Neural cell (in vitro differentiated cells): ENCODE results near the gene PC. TPM values are rescaled to one million over a fixed set of nuclear protein-coding genes. Genes with fewer than 3 reads are reported as not detected.

ENCODE experiments used
- H2AFZ ChIP-seq: fragments of 200-600, 300-800 bp; sonication (generic), shearing (Covaris generic); 2 replicates; pipeline ENCODE4 v1.6.0; 2014; ENCODE audit warnings: low read depth, mild to moderate bottlenecking, antibody characterized with exemption, low read length, moderate library complexity
- H3F3A ChIP-seq: fragments of 200-600 bp; shearing (Covaris generic); 2 replicates; pipeline ENCODE4 v1.6.1; 2016; ENCODE audit warnings: mild to moderate bottlenecking, moderate library complexity, mixed read lengths, antibody characterized with exemption, low read length; ENCODE audit not compliant: insufficient read depth, poor library complexity, severe bottlenecking
- H3K27ac ChIP-seq: fragments of 200-600, 300-800 bp; sonication (generic), shearing (Covaris generic); 2 replicates; pipeline ENCODE4 v1.5.1; 2014; ENCODE audit warnings: mild to moderate bottlenecking, low read length, moderate library complexity
- H3K27me3 ChIP-seq: fragments of 300-800, 200-600 bp; sonication (generic), shearing (Covaris generic); 2 replicates; pipeline ENCODE4 v1.6.0; 2014; ENCODE audit warnings: mild to moderate bottlenecking, low read depth, low read length, moderate library complexity; ENCODE audit not compliant: insufficient read depth
- H3K36me3 ChIP-seq: fragments of 300-800, 200-600 bp; sonication (generic), shearing (Covaris generic); 2 replicates; pipeline ENCODE4 v1.5.1; 2014; ENCODE audit warnings: mild to moderate bottlenecking, antibody characterized with exemption, low read length, moderate library complexity; ENCODE audit not compliant: insufficient read depth
- H3K4me2 ChIP-seq: fragments of 300-800, 200-600 bp; sonication (generic), shearing (Covaris generic); 2 replicates; pipeline ENCODE4 v1.6.0; 2014; ENCODE audit warnings: mild to moderate bottlenecking, low read length
- H3K4me3 ChIP-seq: fragments of 300-800, 200-600 bp; sonication (generic), shearing (Covaris generic); 2 replicates; pipeline ENCODE4 v1.5.1; 2014; ENCODE audit warnings: mild to moderate bottlenecking, low read length, moderate library complexity
- H3K79me2 ChIP-seq: fragments of 200-600 bp; shearing (Covaris generic); replicated peaks from 2 replicates; pipeline ENCODE4 v1.6.0; 2014; ENCODE audit warnings: mild to moderate bottlenecking, low read length, moderate library complexity; ENCODE audit not compliant: insufficient read depth
- H3K9ac ChIP-seq: fragments of 300-800, 200-600 bp; sonication (generic), shearing (Covaris generic); 2 replicates; pipeline ENCODE4 v1.6.1; 2016; ENCODE audit warnings: mild to moderate bottlenecking, low read length, mixed read lengths
- H3K9me2 ChIP-seq: fragments of 200-600 bp; shearing (Covaris generic); 2 replicates; pipeline ENCODE4 v1.6.1; 2016; ENCODE audit warnings: mild to moderate bottlenecking, low read length, mixed read lengths; ENCODE audit not compliant: insufficient read depth
- H3K9me3 ChIP-seq: fragments of 200-600, 300-800 bp; sonication (generic), shearing (Covaris generic); 2 replicates; pipeline ENCODE4 v1.6.1; 2016; ENCODE audit warnings: mild to moderate bottlenecking, mixed run types, low read length, moderate library complexity, mixed read lengths
- H4K20me1 ChIP-seq: fragments of 200-600 bp; shearing (Covaris generic); 2 replicates; pipeline ENCODE4 v1.6.1; 2016; ENCODE audit warnings: mild to moderate bottlenecking, mixed run types; ENCODE audit not compliant: insufficient read depth
- CTCF ChIP-seq: fragments of 450-650 bp; IDR thresholded peaks from 2 replicates; pipeline ENCODE4 v1.5.1; 2014; ENCODE audit warnings: antibody characterized with exemption, mild to moderate bottlenecking, moderate library complexity; ENCODE audit not compliant: poor library complexity, severe bottlenecking
- EP300 ChIP-seq: fragments of 450-650 bp; conservative IDR thresholded peaks from 2 replicates; pipeline ENCODE4 v1.6.1; 2014; ENCODE audit warnings: antibody characterized with exemption, mild to moderate bottlenecking, moderate library complexity; ENCODE audit not compliant: poor library complexity, severe bottlenecking
- EZH2 ChIP-seq: fragments of 200-600, 300-800 bp; shearing (Covaris generic), sonication (generic); IDR thresholded peaks from 2 replicates; pipeline ENCODE4 v1.6.1; 2014; ENCODE audit warnings: antibody characterized with exemption, low read length, borderline replicate concordance, mild to moderate bottlenecking; ENCODE audit not compliant: insufficient read depth, poor library complexity, severe bottlenecking
- MXI1 ChIP-seq: fragments of 450-650 bp; conservative IDR thresholded peaks from 2 replicates; pipeline ENCODE4 v1.6.1; 2014; ENCODE audit warnings: antibody characterized with exemption, mild to moderate bottlenecking; ENCODE audit not compliant: poor library complexity, severe bottlenecking
- POLR2AphosphoS5 ChIP-seq: IDR thresholded peaks from 2 replicates; pipeline ENCODE4 v1.6.1; 2012
- RAD21 ChIP-seq: fragments of 450-650 bp; conservative IDR thresholded peaks from 2 replicates; pipeline ENCODE4 v1.6.1; 2014; ENCODE audit warnings: antibody characterized with exemption, mild to moderate bottlenecking, moderate library complexity
- REST ChIP-seq: IDR thresholded peaks from 2 replicates; pipeline ENCODE4 v1.6.1; 2012; ENCODE audit warnings: borderline replicate concordance
- SMC3 ChIP-seq: fragments of 450-650 bp; conservative IDR thresholded peaks from 2 replicates; pipeline ENCODE4 v1.6.1; 2014; ENCODE audit warnings: antibody characterized with exemption, mild to moderate bottlenecking, moderate library complexity; ENCODE audit not compliant: poor library complexity
- TAF1 ChIP-seq: IDR thresholded peaks from 2 replicates; pipeline ENCODE4 v1.6.1; 2012; ENCODE audit warnings: low read depth
- polyA plus RNA-seq: library from polyadenylated mRNA; depleted of rRNA; stranded (reverse); fragments of >200 nt; gene quantifications from 2 replicates; pipeline ENCODE4 v1.2.3, GENCODE V29; 2014

Gene PC
- polyA plus RNA-seq, 1 donor from 2014 or later: 8.9 TPM

- no peaks in the 10 kb centered on the region for H3K27me3 ChIP-seq
- TF ChIP-seq POLR2AphosphoS5: no peak
- no peak for TF ChIP-seq EP300
- no peak for TF ChIP-seq SMC3
- TF ChIP-seq EZH2: no peak
- no peak for TF ChIP-seq MXI1
- TF ChIP-seq RAD21: no peak
- TF ChIP-seq CTCF: no peak
- TF ChIP-seq REST: no peak
- no peaks in the 10 kb centered on the region for H3K9me2 ChIP-seq
- H3K4me2 ChIP-seq: no peak overlapping the region
- H3K36me3 ChIP-seq: no peaks in the 10 kb centered on the region
- no peaks in the 10 kb centered on the region for H3F3A ChIP-seq
- no peaks in the 10 kb centered on the region for H4K20me1 ChIP-seq
- H2AFZ ChIP-seq: no peak overlapping the region
- no peaks in the 10 kb centered on the region for H3K9me3 ChIP-seq
- no peak overlapping the region for H3K9ac ChIP-seq
- no peak overlapping the region for H3K27ac ChIP-seq
- no peak overlapping the region for H3K4me3 ChIP-seq
- H3K79me2 ChIP-seq: no peaks in the 10 kb centered on the region
Measured at GRCh38 chr11:66853242-66854229, 104.6 kb downstream of the PC start.

- Histone ChIP-seq H3F3A (no peaks in the 10 kb centered on the region), H3K9ac (no peak overlapping the region), H3K27me3 (no peaks in the 10 kb centered on the region), H4K20me1 (no peaks in the 10 kb centered on the region), H3K27ac (no peak overlapping the region), H3K9me2 (no peaks in the 10 kb centered on the region), H3K4me3 (no peak overlapping the region), H3K4me2 (no peak overlapping the region), H3K9me3 (no peaks in the 10 kb centered on the region), H3K36me3 (no peaks in the 10 kb centered on the region), H2AFZ (no peak overlapping the region), H3K79me2 (no peaks in the 10 kb centered on the region)
- TF ChIP-seq SMC3 (no peak), CTCF (no peak), TAF1 (no peak), EP300 (no peak), POLR2AphosphoS5 (no peak), MXI1 (no peak), EZH2 (no peak), REST (no peak), RAD21 (no peak)
Measured at GRCh38 chr11:66852466-66853241, 105.5 kb downstream of the PC start.
